ENCODE measurements around the gene UNC5A.

UNC5A gene

DNA sequence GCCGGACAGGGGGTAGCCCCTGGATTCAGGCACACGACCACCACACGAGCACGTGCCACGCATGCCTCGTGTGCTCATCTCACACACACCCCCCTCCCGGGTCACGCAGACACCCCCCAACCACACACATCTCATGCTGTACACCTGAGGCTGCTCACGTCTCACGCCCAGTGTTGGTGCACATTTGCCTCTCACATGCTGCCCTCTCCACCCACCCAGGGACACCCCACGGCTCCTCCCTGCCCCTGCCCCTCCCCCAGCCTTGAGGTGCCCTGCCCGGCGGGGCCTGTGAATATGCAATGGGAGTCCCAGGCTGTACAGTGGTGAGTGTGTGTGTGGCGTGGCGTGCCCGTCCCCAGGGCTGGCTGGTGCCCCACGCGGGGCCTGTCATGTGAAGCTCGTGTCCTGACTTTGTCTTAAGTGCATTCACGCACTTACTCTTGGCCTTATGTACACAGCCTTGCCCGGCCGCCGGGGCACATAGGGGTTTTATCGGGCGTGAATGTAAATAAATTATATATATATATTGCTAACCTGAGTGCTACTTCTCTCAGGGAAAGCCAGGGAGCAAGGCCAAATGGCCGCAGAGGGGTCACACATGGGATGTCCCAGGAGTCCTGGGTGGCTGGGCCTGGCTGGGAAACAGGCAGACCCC, 70.1 kb downstream of the UNC5A start:
- DNase-seq (ENCODE audit: low spot score): no peak

DNA sequence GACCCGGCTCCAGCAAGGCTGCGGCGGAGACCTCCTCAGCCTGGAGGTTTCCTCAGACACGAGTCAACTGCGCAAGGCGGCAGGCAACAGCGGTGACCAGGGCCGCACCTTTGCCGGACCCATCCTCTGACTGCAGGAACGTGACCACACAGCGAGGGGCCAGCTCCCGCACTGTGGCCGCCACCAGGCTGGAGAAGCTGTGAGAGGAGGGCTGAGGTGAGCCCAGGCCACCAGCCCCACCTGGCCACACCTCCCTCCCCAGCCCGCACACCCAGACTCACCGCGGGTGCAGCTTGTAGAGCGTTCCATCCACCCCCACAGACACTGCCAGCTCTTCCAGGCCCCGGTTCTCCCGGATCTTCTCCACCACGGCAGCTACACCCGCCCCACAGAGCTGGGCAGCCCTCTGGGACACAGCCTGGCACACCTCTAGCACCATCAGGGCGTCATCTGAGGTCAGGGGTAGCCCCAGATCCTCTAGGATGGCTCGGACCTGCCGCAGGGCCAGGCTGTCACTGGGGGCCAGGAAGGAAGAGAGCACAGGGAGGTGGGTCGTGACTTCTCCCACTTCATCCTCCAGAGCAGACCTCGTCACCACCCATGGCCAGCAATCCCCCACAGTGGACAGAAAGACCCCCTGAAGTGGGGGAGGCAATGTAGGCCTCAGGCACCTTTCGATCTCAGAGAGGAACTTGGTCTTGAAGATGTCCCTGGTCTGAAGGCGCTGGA, 70.8 kb downstream of the UNC5A start:
- no peak for DNase-seq (ENCODE audit: low spot score)

DNA sequence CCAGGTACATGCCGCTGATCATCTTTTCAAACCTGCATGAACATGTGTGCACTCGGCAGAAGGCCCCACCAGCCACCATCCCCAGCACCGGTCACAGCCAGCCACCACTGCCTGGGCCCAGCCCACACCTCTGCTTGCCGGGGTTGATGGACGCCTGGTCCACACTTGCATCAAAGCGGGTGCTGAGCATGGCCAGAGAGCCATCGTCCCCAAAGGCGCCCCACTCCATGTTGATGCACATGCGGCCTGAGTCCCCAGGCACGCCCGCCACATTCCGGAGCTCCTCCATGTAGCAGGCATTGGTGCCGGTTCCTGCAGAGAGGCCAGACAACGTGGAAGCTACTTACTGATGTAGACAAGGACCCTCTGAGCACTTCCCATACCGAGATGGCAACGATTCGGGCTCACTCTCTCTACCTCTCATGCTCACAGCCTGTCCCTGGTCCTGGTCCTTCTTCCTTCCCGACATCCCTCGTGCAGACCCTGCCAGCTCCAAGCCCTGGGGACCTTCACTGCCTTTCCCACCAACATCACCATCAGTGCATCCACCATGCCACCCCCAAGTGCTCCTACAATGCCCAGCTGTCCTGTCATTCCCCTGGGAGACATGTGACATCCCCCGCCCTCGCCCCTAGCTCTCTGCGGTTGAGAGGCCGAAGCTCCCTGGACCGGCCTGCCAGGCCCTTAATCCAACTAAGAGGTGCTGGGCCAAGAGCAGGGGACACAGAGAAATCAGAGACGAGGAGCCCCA, 71.6 kb downstream of the UNC5A start:
- DNase-seq (ENCODE audit: low spot score): no peak

DNA sequence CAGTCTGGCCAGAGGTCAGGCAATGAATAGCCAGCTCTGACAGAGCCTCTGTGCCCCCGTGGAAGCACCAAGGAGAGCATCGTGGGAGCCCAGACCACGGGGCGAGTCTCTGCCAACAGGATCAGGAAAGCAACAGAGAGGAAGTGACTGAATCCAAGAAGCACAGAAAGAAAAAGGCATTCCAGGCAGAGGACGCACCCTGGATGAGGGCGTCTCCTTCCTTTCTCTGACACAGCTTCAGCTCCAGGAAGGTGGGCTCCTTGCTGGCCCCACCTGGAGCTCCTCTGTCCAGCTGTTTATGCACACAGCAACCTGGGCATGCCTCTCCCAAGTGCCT, 72.2 kb downstream of the UNC5A start:
- DNase-seq (ENCODE audit: low spot score): no peak

DNA sequence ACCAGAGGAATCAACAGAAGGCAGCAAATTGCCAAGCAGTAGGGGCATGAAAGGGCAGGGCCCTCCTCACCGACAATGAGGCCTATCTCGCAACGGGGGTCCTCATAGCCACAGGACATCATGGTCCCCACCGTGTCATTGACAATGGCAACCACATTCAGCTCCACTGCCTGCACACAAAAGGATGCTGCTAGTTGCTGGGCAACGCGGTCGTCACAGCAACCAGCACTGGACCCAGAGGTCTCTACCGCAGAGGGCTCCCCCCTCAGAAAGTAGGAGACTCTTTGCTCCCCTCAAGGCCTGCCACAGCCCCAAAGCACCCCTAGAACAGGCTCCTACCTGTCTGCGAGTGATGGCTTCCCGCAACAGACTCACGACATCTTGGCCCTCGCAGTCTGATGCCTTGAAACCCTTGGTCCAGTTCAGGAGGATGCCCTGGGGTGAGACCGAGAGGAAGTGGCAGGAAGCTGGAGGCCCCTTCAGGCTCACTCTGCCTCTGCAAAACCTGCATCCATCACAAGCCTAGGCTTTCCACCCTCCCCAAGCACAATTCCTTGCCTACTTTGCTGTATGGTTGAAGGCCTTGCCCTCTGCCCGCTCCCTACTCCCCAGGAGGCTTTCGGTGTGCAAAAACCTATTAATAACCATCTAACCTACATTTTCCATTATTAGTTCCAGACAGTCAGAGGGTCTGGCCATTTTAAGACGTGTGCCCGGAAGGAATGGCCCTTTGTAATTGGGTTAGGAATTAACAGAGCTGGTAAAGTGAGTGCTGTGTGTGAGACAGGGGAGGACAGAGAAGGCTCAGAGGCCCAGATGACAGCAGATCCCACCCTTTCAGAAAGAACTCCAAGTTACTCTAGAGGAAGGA, 73.6 kb downstream of the UNC5A start:
- no peak for DNase-seq (ENCODE audit: low spot score)

DNA sequence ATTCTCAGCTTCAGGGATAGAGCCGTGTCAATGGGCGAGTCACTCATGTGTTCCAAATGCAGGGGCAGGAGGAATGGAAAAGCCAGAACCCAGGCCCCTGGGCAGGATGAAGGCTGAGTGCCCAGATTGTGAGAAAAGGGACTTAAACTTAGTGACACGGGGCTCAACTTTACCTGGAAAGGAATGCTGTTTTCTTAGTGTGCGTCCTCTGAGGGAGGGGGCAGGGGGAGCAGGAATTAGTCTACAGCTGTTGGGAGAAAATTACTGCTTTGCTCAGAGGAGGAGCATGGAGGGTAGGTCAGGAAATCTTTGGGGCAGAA, 74.2 kb downstream of the UNC5A start:
- DNase-seq (ENCODE audit: low spot score): no peak

DNA sequence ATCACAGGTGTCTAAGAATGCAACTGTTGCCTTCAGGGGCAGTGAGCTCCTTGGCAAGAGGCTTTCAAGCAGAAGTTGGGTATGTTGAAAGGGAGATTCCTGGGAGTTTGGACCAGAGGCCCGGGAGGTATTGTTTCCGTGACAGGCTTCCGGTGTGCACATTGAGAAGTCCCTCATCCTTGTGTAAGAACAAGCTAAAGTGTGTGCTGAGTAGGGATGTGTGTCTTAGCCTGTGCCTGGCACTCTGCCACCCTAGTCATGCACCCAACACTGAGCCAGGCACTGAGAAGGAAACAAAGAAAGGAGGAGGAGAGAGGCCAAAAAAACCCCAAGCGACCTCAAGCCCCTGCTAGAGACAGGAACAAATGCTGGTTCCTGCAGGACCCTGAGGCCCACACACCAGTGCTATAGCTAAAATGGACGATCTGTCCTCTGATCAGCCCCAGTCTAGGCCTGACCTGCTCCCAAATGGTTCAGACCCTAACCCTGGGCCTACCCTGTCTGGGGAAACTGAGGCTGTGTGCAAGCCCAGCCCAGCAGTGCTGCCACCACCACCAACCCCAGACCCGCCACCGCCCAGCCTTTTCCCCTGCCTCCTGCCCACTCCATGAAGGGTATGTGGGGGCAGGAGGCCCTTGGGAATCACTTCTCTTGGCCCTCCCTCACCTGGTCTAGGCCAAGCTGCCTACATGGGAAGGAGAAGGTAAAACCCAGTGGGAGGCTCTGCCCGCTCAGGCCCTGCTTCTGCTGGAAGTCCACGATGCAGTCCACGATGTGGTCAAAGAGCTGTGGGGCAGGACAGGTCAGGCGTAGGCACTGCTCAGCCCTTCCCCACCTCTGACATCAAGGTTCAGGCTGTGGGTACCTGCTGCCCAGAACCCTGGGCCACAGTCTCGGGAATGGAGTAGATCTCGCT, 76.2 kb downstream of the UNC5A start:
- no peak for DNase-seq (ENCODE audit: low spot score)

DNA sequence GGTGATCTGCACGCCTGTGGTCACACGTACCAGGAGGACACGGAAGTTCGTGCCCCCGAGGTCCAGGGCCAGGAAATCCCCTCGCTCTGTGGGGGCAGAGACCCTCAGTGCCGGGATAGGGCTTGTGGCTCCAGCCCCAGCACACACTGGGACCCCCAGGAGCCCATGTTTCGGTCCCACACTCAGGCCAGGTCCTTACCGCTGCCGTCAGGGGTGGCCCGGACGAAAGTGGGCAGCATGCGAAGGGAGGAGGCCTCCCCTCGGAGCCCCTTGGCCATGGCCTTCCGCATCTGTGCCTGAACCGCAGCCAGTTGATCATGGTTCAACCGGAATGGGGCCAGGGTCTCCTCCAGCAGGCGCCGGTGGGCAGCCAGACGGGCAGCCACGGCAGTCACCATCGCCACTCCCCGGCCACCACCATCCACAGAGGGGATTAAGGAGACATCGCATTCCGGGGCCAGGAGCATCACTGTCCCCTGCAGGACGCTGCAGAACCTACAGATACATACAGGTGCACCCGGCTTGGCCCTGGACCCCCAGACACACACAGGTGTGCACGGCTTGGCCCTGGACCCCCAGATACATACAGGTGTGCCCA, 77.0 kb downstream of the UNC5A start:
- DNase-seq (ENCODE audit: low spot score): no peak

DNA sequence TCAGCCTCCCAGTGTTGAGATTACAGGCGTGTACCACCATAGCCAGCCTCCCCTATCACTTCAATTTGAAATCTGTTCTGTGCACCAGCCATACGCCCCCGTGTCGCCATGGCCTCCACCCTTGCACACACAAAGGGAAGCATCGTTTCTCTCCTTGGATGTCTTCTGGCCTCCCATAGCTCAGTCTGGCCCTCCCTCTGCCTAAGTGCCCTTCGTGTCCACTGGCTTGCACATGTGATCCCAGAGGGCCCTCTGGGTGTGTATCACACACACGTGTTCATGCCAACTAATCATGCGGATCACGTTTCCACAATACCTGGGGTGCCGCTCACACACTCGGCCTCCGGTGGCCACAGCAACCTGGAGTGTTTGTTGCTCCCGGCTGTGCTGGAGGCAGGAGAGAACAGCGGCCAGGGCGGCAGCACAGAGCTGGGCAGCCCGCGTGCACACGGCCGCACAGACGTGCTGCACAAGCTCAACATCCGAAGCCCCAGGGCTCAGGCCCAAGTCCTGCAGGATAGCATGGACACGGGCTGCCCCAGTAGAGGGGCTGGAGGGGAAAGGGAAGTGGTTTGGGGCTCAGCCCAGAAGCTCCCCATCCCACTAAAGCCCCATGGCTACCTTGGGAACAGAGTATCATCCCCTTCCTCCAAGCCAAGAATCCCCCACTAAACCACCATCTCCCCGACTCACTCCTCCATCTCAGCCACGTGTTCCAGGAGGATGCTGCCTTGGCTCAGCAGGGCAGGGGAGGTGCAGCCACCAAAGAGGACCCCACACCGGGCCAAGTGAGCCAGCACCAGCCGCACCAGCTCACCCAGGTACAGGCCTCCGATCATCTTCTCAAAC, 77.9 kb downstream of the UNC5A start:
- no peak for DNase-seq (ENCODE audit: low spot score)

DNA sequence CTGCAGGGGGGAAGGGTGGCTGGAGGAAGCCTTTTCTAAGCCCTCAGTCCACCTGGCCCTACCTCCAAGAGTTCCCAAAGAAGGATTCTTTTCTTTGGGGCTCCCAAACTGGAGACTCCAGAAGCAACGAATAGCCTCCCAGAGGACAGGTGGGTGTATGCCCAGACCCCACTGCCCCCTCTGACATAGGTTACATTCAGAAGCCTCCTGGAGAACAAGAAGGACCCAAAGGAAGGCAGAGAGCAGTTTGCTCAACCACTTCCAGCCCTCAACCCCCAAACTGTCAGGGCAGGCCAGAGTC, 78.5 kb downstream of the UNC5A start:
- no peak for DNase-seq (ENCODE audit: low spot score)

DNA sequence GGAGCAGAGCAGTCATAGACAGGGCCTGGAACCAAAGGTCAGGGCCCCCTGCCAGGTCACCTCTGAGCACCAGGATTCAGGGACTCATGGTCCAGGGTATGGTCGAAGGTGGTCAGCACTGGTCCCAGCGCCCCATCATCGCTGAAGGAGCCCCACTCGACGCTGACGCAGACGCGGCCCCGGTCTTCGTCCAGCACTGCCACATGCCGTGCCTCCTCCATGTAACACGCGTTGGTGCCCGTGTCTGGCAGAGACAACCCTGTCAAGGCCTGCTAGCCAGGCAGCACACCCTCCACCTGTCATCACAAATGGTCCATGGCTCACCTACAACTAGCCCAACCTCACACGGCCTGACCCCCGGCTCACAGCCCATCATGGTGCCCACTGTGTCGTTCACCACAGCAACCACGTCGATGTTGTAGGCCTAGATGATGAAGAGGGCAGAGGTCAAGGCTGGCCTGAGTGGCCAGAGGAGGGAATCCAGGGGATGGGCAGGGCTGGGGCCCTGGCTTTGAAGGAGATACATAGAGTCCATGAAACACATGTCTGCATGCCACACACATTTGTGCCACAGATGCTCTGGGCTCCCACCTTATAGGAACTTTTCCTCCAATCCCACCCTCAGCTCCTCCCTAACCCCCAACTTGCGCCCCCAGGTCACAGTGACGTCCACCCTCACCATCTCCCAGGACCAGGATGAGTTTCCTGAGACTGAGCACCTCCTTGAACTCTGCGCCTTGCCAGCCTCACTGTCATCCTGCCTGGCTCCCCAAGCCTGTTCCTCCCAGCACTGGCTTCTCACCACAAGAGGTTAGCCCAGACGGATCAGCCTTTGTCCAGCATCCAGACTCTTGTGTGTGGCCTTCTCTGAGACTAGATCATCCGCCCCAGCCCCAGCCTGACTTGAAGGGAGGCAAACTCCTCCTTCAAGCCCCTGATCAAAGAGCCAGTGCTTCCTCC, 79.2 kb downstream of the UNC5A start:
- DNase-seq (ENCODE audit: low spot score): no peak

DNA sequence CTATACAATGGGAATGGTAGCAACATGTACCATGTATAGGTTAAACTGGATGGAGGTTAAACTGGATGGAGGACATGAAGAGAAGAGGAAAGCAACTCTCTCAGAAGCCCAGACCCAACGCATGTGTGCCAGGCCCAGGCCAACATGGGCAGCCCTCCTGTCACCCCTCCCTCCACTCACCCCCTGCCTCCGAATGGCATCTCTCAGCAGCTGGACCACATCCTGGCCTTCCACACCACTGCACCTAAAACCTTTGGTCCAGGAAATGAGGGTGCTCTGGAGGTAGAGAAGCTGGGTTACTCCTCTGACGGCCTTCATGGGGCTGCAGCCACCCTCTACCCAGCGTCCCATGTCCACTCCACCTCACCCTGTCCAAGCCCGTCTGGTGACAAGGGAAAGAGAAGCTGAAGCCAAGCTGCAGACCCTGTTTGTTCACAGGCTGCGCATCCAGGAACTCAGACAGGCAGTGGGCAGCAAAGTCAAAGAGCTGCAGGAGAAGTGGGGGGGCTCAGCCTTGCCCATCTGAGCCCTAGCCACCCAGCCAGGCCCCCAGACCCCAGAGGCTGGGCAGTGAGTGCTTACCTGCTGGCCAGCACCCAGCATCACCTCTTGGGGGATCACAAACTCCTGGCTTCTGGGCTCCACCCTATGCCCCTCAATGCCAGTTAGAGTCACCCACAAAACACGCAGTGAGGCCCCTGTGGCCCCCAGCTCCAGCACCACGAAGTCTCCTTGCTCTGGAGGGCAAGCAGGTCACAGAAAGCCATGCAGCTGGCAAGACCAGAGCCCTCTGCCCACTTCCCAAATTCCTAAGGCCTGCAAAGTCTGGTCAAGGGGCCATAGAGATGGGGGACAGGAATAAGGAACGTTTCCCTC, 80.3 kb downstream of the UNC5A start:
- no peak for DNase-seq (ENCODE audit: low spot score)

DNA sequence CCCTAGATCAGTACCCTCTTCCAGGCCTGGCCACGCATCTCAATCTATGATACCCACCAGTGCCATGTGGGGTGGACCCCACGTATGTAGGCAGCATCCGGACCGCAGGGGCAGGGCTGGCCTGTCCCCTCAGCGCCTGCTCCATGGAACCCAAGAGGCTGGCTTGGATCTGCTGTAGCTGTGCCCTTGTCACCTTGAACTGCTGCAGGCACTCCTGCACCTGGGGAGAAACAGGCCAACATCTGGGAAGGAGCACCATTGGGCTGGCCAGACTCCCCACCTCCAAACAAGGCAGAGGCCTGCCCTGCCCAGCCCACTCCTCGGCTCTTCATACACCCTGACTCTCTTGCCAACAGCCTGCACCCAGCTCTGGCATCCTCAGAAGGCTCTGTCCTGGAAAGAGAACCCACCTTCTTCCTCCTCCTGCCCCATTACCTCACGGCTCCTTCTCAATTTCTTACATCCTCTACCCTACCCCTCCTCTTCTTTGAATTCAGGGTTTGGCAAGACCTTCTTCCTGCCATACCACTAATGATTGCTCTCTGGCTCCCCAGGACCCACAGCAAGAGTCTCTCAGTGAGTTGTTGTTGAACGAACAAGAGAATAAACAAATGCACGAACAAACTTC, 81.1 kb downstream of the UNC5A start:
- no peak for DNase-seq (ENCODE audit: low spot score)

DNA sequence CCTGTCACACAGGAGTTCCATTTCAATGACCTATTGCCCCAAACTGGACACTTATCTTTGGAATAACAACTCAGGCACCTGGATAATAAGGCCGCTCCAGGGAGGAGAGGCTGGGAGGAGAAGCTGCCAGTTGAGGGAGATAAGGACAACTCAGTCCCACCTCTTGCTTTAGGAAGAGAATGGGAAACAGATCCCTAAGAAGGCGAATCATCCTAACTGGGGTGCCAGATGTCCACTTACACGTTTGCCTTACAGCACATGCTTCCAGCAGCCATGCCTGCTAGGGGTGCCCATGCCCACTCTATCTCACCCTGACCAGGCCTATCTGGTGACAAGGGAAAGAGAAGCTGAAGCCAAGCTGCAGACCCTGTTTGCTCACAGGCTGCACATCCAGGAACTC, 82.3 kb downstream of the UNC5A start:
- DNase-seq (ENCODE audit: low spot score): no peak

DNA sequence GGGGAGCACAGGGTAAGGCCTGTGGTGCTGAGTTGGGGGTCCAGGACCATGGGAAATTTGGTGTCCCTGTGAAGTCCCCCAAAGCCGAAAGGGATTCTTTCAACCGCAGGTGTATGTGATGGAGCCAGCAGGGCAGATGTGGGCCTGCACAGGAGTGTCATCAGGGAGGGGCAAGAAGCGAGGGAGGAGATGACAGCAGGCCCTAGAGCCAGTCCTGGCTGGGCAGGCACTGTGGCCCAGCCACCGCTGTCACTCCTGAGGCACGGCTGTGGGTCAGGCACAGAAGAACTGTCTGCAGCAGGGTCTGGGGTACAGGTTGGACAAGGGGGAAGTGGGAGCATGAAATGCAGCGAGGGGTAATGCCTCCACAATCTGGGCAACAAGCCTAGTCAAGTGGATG, 83.9 kb downstream of the UNC5A start:
- DNase-seq (ENCODE audit: low spot score): no peak

DNA sequence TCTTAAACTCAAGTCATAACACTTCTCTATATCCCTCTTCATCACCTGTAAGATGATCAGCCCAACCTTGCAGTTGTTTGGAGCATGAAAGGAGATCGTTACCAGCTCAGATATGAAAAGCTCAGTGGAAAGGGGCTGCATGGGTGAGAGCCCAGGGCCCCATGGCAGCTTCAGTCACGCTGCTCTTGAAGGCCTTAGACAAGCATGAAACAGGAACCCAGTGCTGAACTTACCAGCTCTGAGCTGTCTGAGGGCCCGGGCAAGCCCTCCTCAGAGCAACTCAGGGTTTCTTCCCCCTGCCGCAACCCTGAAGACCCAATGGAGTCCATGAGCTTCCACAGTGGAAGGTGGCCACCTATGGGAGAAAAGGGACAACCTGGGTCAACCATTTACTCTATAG, 85.5 kb downstream of the UNC5A start:
- no peak for DNase-seq (ENCODE audit: low spot score)

DNA sequence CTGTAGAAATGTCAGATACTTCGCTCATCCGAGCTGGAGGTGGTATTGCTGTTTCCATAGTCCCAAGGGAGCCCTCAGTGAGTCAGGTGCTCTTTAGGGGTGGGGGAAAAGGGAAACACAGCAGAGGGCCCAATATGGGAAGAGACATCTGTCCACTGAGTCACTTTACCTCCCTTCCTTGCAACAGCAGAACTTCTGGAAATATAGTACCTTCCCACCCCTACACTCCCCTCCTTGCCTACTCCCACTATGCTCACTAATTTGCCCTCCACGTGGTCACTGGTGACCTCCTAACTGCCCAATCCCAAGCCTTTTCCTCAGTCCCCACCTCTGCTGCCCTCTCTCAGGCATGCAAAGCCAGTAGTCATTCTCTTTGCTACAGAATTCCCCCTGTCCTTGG, 86.9 kb downstream of the UNC5A start:
- DNase-seq (ENCODE audit: low spot score): no peak
